Measurements from ENCODE around the gene TESPA1. TPM values are rescaled to one million over a fixed set of nuclear protein-coding genes. Genes with fewer than 3 reads are reported as not detected.

TESPA1 gene
- total RNA-seq, 2 donors from 2014 or later = 0.28 TPM; not detected in 1

- TF ChIP-seq CTCF (IDR thresholded peaks at IDR 0.05) = no peak
- no peaks in the 10 kb centered on the region for H3K27me3 ChIP-seq (replicated peaks; ENCODE audit: insufficient read depth)
- DNase-seq (ENCODE audit: low spot score) = no peak
Observed at GRCh38 chr12:54997929-54998522, 13.5 kb upstream of the TESPA1 start.

GRCh38 chr12:54996205-54996604 lies 11.6 kb upstream of the TESPA1 start:
- no peaks in the 10 kb centered on the region for H3K36me3 ChIP-seq

More at GRCh38 chr12:54997929-54998522, 13.5 kb upstream of the TESPA1 start:
- ATAC-seq (ENCODE audit: insufficient number of reproducible peaks, low FRiP score, low read depth) = no peak
- Histone ChIP-seq H3K27ac (no peak overlapping the region), H3K9me3 (no peaks in the 10 kb centered on the region), H3K4me3 (no peak overlapping the region), H3K4me1 (ENCODE audit: control insufficient read depth in 1 of 2, low read depth in 2 of 2) (no peaks in the 10 kb centered on the region), H3K36me3 (no peaks in the 10 kb centered on the region)

GRCh38 chr12:54993181-54993835 lies 8.7 kb upstream of the TESPA1 start:
- peak; percentile 68 for ATAC-seq (ENCODE audit: insufficient number of reproducible peaks, low FRiP score, low read depth)

More at GRCh38 chr12:54996205-54996604, 11.6 kb upstream of the TESPA1 start:
- DNase-seq (ENCODE audit: low spot score) (no peak), ATAC-seq (ENCODE audit: insufficient number of reproducible peaks, low FRiP score, low read depth) (no peak)
- Histone ChIP-seq H3K27ac (no peak overlapping the region), H3K4me1 (ENCODE audit: control insufficient read depth in 1 of 2, low read depth in 2 of 2) (no peaks in the 10 kb centered on the region), H3K9me3 (no peaks in the 10 kb centered on the region), H3K27me3 (replicated peaks; ENCODE audit: insufficient read depth) (no peaks in the 10 kb centered on the region), H3K4me3 (no peak overlapping the region)
- TF ChIP-seq CTCF (IDR thresholded peaks at IDR 0.05) = no peak

GRCh38 chr12:54991991-54992375 lies 7.4 kb upstream of the TESPA1 start:
- no peaks in the 10 kb centered on the region for H3K9me3 ChIP-seq
- no peaks in the 10 kb centered on the region for H3K36me3 ChIP-seq
- no peak overlapping the region for H3K27ac ChIP-seq
- ATAC-seq (ENCODE audit: insufficient number of reproducible peaks, low FRiP score, low read depth) (no peak), DNase-seq (ENCODE audit: low spot score) (no peak)
- TF ChIP-seq CTCF (IDR thresholded peaks at IDR 0.05) = no peak
- no peak overlapping the region for H3K4me3 ChIP-seq
- no peaks in the 10 kb centered on the region for H3K4me1 ChIP-seq (ENCODE audit: control insufficient read depth in 1 of 2, low read depth in 2 of 2)
- no peaks in the 10 kb centered on the region for H3K27me3 ChIP-seq (replicated peaks; ENCODE audit: insufficient read depth)

More at GRCh38 chr12:54993181-54993835, 8.7 kb upstream of the TESPA1 start:
- H3K9me3 ChIP-seq = no peaks in the 10 kb centered on the region
- H3K27me3 ChIP-seq (replicated peaks; ENCODE audit: insufficient read depth) = no peaks in the 10 kb centered on the region
- H3K4me1 ChIP-seq (ENCODE audit: control insufficient read depth in 1 of 2, low read depth in 2 of 2) = no peaks in the 10 kb centered on the region
- peak; percentile 78 for TF ChIP-seq CTCF (IDR thresholded peaks at IDR 0.05)
- no peak overlapping the region for H3K4me3 ChIP-seq
- no peak for DNase-seq (ENCODE audit: low spot score)
- H3K36me3 ChIP-seq = no peaks in the 10 kb centered on the region
- no peak overlapping the region for H3K27ac ChIP-seq

- ATAC-seq (ENCODE audit: insufficient number of reproducible peaks, low FRiP score, low read depth) = no peak
- DNase-seq (ENCODE audit: low spot score) = no peak
Observed at GRCh38 chr12:54991161-54991990, 6.8 kb upstream of the TESPA1 start.

More at GRCh38 chr12:54991161-54991990, 6.8 kb upstream of the TESPA1 start:
- H3K27ac ChIP-seq = no peak overlapping the region
- no peak for TF ChIP-seq CTCF (IDR thresholded peaks at IDR 0.05)
- H3K4me3 ChIP-seq = no peak overlapping the region
- H3K27me3 ChIP-seq (replicated peaks; ENCODE audit: insufficient read depth) = no peaks in the 10 kb centered on the region
- H3K36me3 ChIP-seq = no peaks in the 10 kb centered on the region
- no peaks in the 10 kb centered on the region for H3K9me3 ChIP-seq
- H3K4me1 ChIP-seq (ENCODE audit: control insufficient read depth in 1 of 2, low read depth in 2 of 2) = no peaks in the 10 kb centered on the region
